GM21528 (cell line): ENCODE data around the gene CALN1.

Experiments
- ATAC-seq: cut with Tn5 transposase; IDR thresholded peaks from one replicate; pipeline ENCODE4 v1.9.1; 2021; ENCODE audit warnings: mild to moderate bottlenecking, moderate library complexity; ENCODE audit not compliant: unreplicated experiment, low FRiP score

Gene CALN1

GRCh38 chr7:72334698-72335097, 77.4 kb downstream of the CALN1 start:
- no peak for ATAC-seq

- ATAC-seq, result no peak
Measured at GRCh38 chr7:72334066-72334465, 78.1 kb downstream of the CALN1 start.

GRCh38 chr7:72326811-72327210, 85.3 kb downstream of the CALN1 start:
- ATAC-seq, result no peak

- no peak for ATAC-seq
Measured at GRCh38 chr7:72326365-72326764, 85.8 kb downstream of the CALN1 start.

- no peak for ATAC-seq
Measured at GRCh38 chr7:72325561-72325960, 86.6 kb downstream of the CALN1 start.

- no peak for ATAC-seq
Measured at GRCh38 chr7:72321637-72322036, 90.5 kb downstream of the CALN1 start.

- ATAC-seq, result no peak
Measured at GRCh38 chr7:72321081-72321480, 91.1 kb downstream of the CALN1 start.

- no peak for ATAC-seq
Measured at GRCh38 chr7:72317341-72317740, 94.8 kb downstream of the CALN1 start.

- no peak for ATAC-seq
Measured at GRCh38 chr7:72316148-72316547, 96.0 kb downstream of the CALN1 start.

GRCh38 chr7:72313906-72314305, 98.2 kb downstream of the CALN1 start:
- no peak for ATAC-seq

GRCh38 chr7:72310301-72310700, 101.8 kb downstream of the CALN1 start:
- no peak for ATAC-seq

- no peak for ATAC-seq
Measured at GRCh38 chr7:72309476-72309875, 102.7 kb downstream of the CALN1 start.

GRCh38 chr7:72308986-72309385, 103.2 kb downstream of the CALN1 start:
- ATAC-seq, result no peak

GRCh38 chr7:72307566-72307965, 104.6 kb downstream of the CALN1 start:
- ATAC-seq, result no peak

- ATAC-seq, result no peak
Measured at GRCh38 chr7:72298912-72299311, 113.2 kb downstream of the CALN1 start.

GRCh38 chr7:72298091-72298490, 114.0 kb downstream of the CALN1 start:
- no peak for ATAC-seq

GRCh38 chr7:72297636-72298035, 114.5 kb downstream of the CALN1 start:
- ATAC-seq, result no peak

GRCh38 chr7:72292794-72293193, 119.3 kb downstream of the CALN1 start:
- no peak for ATAC-seq

GRCh38 chr7:72292118-72292517, 120.0 kb downstream of the CALN1 start:
- ATAC-seq, result no peak

- no peak for ATAC-seq
Measured at GRCh38 chr7:72286519-72286918, 125.6 kb downstream of the CALN1 start.

- no peak for ATAC-seq
Measured at GRCh38 chr7:72283309-72283708, 128.8 kb downstream of the CALN1 start.

GRCh38 chr7:72281308-72281707, 130.8 kb downstream of the CALN1 start:
- no peak for ATAC-seq

- ATAC-seq, result no peak
Measured at GRCh38 chr7:72279203-72279602, 132.9 kb downstream of the CALN1 start.
